ENCODE results near the gene MEOX1. TPM values are rescaled to one million over a fixed set of nuclear protein-coding genes. Genes with fewer than 3 reads are reported as not detected.
A peak's percentile ranks its signal among the peaks of the same experiment; 100 is the strongest.

Gene MEOX1
- total and polyA plus RNA-seq, 2 of the 4 experiments (the other 2 are of a cell fraction): 0.48 to 0.72 TPM

GRCh38 chr17:43645450-43645764 lies 16.3 kb downstream of the MEOX1 start:
- dilution Hi-C loops (cut with HindIII; ENCODE audit: low sequenced_read_pairs, unreplicated experiment) (no loop called here), in situ Hi-C loops (cut with MboI; ENCODE audit: low sequenced_read_pairs) (no loop called here), intact Hi-C loops (cut with micrococcal nuclease) (no loop called here)
- CTCF ChIA-PET: no interaction called here
- Histone ChIP-seq H3K9me1 (ENCODE audit: insufficient read depth, low read length) (no peaks in the 10 kb centered on the region; the same call in 1 of the 2 replicates), H3K9me3 (ENCODE audit: control insufficient read depth, insufficient read depth, low read length) (no peaks in the 10 kb centered on the region), H2AFZ (replicated peaks; ENCODE audit: low read length, poor library complexity) (no peak overlapping the region), H2BK5ac (ENCODE audit: low read depth, low read length, poor library complexity, severe bottlenecking) (no peak overlapping the region), H4K20me1 (ENCODE audit: insufficient read depth, low read length) (no peaks in the 10 kb centered on the region), H3K4me3 (ENCODE audit: insufficient read depth, low read depth, low read length) (no peak overlapping the region), H3K27ac (ENCODE audit: insufficient read depth, low read length) (no peak overlapping the region), H3K56ac (ENCODE audit: extremely low read depth, insufficient read depth, low read length) (no peak overlapping the region), H3K4ac (ENCODE audit: low read depth, low read length) (no peak overlapping the region), H3K79me1 (ENCODE audit: low read depth in 1 of 2, low read length in 2 of 2) (no peaks in the 10 kb centered on the region), H3K4me1 (ENCODE audit: control insufficient read depth, insufficient read depth, low read length) (no peaks in the 10 kb centered on the region), H4K91ac (ENCODE audit: insufficient read depth, low read depth, low read length) (no peak overlapping the region), H4K8ac (ENCODE audit: low read depth in 2 of 2, low read length in 2 of 2) (no peak overlapping the region), H3K23ac (ENCODE audit: low read depth, low read length) (no peak overlapping the region), H2AK9ac (replicated peaks; ENCODE audit: low read depth, low read length, poor library complexity) (peak overlapping the region; percentile 33), H3K9ac (ENCODE audit: low read depth, low read length) (no peak overlapping the region), H2BK15ac (ENCODE audit: low read depth, low read length) (no peak overlapping the region), H2BK20ac (ENCODE audit: low read depth, low read length) (no peak overlapping the region), H3K27me3 (ENCODE audit: control insufficient read depth, insufficient read depth, low read length) (peaks cover 22% of the 10 kb centered on the region), H2BK120ac (ENCODE audit: low read depth, low read length) (no peak overlapping the region), H3K14ac (replicated peaks; ENCODE audit: low read depth, low read length) (no peak overlapping the region), H2AK5ac (ENCODE audit: low read depth, low read length) (no peak overlapping the region), H3K4me2 (ENCODE audit: low read depth, low read length) (no peak overlapping the region), H3K18ac (ENCODE audit: low read depth, low read length) (no peak overlapping the region), H4K5ac (ENCODE audit: low read depth, low read length) (no peak overlapping the region), H3K36me3 (ENCODE audit: control insufficient read depth, insufficient read depth, low read length) (no peaks in the 10 kb centered on the region)
- DNase-seq (no peak), ATAC-seq (ENCODE audit: low read depth) (no peak)
- WGBS, 2 experiments (ENCODE audit: extremely low coverage in 2 of 2, insufficient read length in 1 of 2): no CpG with 5 or more reads among the region's 16 CpGs
- TF ChIP-seq MAFK (IDR thresholded peaks at IDR 0.05; ENCODE audit: low read depth, low read length): no peak
- no peak for TF ChIP-seq RAD21 (IDR thresholded peaks at IDR 0.05; ENCODE audit: low read length)
- no peak for TF ChIP-seq CHD1 (IDR thresholded peaks at IDR 0.05; ENCODE audit: low read depth, low read length)
- TF ChIP-seq SMC3 (IDR thresholded peaks at IDR 0.05; ENCODE audit: low read depth, low read length): no peak
- TF ChIP-seq ELK1 (IDR thresholded peaks at IDR 0.05; ENCODE audit: borderline replicate concordance, low read depth, low read length): no peak
- TF ChIP-seq RCOR1 (IDR thresholded peaks at IDR 0.05; ENCODE audit: insufficient replicate concordance, low read length): no peak
- no peak for TF ChIP-seq USF2 (IDR thresholded peaks at IDR 0.05; ENCODE audit: low read depth, low read length)
- TF ChIP-seq BHLHE40 (IDR thresholded peaks at IDR 0.05; ENCODE audit: low read depth, low read length): no peak
- TF ChIP-seq CTCF (conservative IDR thresholded peaks at IDR 0.05; ENCODE audit: low read depth, low read length): no peak
- TF ChIP-seq FOS (IDR thresholded peaks at IDR 0.05; ENCODE audit: low read depth, low read length): no peak
- TF ChIP-seq POLR2A (IDR thresholded peaks at IDR 0.05; ENCODE audit: low read depth, low read length): no peak
- TF ChIP-seq RFX5 (IDR thresholded peaks at IDR 0.05; ENCODE audit: low read depth, low read length): no peak
- TF ChIP-seq NFE2L2 (IDR thresholded peaks at IDR 0.05; ENCODE audit: low read depth, low read length): no peak
- no peak for TF ChIP-seq MAZ (IDR thresholded peaks at IDR 0.05; ENCODE audit: borderline replicate concordance, low read depth, low read length)
- no peak for TF ChIP-seq MXI1 (IDR thresholded peaks at IDR 0.05; ENCODE audit: borderline replicate concordance, low read depth, low read length)
- no peak for TF ChIP-seq CEBPB (IDR thresholded peaks at IDR 0.05; ENCODE audit: low read depth, low read length)
- POLR2A ChIA-PET (ENCODE audit: unreplicated experiment): no interaction called here
- no TSS peak for BruUV-seq (replicated peaks)

All from IMR-90 (cell line).